Stimulated activated CD4-positive, alpha-beta T cell treated with anti-CD3 and anti-CD28 coated beads, Interleukin-2, amount 100 ng/mL, for 4 hours (primary cell): ENCODE results near the gene TNRC6B.
"Not testable (repeated sequence)": the region's sequence is repeated elsewhere in the genome, so short reads cannot be mapped to it uniquely, and the experiment has no call there.

Experiments used
- DNase-seq: peaks from one replicate; pipeline ENCODE4 v3.0.0-alpha.2; 2020; ENCODE audit warnings: low read depth

TNRC6B gene

DNA sequence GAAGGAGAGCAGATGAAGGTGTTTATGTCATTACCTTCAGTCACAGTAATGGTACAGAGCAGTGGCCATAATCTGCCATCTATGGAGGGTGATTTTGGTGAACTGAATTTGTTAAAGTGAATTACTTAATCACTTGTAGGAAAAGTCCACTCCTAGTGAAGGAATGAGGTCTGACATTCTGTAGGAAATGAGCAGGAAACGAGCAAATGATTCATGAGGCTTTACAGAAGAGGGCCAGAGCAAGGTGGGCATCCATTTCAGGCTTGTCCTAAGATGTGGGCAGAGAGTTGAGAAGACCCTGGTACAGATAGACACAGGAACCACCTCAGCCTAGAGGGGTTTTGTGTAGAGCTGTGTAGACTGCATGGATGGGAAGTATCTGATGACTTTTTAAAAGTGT, 186.7 kb downstream of the TNRC6B start:
- no peak for DNase-seq

DNA sequence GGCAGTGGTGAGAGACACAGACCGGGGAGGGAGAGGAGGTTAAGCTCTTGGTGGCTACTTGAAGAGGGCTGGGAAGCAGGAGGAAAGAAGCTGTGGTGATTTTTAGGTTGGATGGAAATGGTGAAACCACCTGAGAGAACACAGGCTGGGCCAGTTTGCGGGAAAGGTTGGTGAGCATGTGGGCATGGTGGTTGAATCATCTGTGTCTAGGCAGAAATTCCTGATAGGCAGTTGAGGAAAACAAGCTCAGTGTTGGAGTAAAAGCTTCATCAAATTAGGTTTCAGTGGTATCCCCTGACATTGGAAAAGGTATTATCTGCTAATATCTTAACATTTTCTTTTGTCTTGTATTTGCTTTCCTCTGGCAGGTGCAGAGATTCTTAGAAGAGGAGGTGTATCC, 188.3 kb downstream of the TNRC6B start:
- DNase-seq, result no peak

DNA sequence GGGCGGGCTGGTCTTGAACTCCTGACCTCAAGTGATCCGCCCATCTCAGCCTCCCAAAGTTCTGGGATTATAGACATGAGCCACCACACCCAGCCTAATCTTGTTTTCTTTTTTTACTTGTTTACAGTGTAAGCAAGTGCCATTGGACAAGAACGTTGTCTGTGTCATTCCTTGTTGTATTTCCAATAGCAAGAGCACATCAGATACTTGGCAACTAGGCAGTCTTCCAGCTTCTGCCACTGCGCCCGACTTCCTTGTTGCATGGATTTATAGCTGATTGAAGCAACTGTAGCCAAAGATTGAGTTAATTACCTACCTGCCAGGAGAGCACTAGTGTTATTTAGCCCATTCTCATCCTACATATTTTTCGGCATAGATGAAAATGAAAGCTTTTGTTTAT, 189.6 kb downstream of the TNRC6B start:
- no peak for DNase-seq

DNA sequence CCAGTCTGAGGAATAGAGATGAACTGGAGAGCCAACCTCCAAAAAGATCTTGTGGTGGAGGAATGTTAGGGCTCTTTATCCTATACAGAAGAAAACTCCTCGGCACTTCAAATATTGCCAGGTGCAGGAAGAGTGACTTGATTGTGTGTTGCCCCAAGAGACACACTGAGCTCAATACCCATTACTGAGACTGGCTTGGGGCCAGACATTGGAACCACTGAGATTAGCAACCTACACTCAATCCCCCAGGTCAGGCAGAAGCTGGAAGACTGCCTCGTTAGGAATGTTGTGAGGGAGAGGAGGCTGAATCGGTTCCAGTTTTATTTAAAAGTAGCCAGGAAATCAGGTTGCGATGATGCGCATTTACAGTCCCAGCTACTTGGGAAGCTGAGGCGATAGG, 190.3 kb downstream of the TNRC6B start:
- no peak for DNase-seq

DNA sequence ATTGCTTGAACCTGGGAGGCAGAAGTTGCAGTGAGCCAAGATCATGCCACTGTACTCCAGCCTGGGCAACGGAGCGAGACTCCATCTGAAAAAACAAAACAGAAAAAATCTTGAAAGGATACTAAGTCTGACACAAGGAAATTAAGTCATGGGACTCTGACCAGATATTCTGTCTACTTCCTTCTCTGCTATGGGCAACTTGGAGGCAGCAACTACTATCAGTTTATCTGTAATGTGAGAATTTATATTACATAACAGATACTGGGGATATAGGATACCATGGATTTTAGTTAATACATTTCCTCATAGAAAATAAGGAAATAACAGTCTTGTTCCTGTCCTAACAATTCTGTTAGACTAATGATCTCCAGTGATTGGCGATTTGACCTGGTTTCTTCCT, 191.1 kb downstream of the TNRC6B start:
- DNase-seq, result no peak

DNA sequence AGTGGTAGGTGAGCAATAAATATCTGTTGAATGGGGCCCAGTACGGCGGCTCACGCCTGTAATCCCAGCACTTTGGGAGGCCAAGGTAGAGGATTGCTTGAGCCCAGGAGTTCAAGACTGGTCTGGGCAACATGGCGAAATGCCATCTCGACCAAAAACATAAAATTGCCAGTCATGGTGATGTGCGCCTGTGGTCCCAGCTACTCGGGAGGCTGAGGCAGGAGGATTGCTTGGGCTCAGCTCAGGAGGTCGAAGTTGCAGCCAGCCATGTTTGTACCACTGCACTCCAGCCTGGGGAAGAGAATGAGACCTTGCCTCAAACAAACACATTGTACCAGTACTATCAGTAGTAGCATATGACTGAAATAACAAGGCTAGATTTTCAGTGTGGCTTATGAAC, 196.8 kb downstream of the TNRC6B start:
- DNase-seq, result no peak

DNA sequence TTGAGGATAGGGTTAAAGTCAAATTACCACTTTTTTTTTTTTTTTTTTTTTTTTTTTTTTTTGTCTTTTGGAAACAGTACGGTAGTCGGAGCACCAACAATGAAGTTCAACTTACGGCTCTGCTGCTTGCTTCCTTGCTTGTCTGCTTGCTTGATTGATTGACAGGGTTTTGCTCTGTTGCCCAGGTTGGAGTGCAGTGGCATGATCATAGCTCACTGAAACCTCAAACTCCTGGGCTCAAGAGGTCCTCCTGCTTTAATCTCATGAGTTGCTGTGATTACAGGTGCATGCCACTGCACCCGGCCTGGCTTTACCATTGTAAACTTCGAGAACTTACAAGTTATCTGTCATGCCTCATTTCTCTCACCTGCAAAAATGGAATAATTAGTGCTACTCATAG, 198.4 kb downstream of the TNRC6B start:
- DNase-seq, result no peak

DNA sequence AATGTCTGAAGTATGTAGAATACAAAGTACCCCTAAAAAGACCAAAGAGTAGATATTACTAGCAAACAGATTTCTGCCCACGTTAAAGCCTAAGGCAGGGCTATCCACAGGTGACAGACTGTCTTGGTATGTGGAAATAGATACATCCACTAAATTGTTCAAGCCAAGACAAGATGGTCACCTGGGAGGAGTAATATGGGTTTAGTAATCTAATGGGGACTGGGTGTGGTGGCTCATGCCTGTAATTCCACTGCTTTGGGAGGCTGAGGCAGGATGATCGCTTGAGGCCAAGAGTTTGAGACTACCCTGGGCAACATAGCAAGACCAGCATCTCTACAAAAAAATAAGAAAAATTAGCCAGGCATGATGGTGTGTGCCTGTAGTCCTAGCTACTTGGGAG, 200.2 kb downstream of the TNRC6B start:
- DNase-seq, result no peak

DNA sequence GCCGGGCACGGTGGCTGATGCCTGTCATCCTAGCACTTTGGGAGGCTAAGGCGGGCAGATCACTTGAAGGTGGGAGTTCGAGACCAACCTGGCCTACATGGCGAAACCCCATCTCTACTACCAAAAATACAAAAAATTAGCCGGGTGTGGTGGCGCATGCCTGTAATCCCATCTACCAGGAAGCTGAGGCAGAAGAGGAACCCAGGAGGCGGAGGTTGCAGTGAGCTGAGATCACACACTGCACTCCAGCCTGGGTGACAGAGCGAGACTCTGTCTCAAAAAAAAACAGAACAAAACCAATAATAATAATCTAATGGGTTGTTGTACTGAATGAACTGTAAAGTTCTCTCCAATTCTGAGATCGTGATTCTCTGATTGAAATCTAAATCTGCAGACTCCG, 200.7 kb downstream of the TNRC6B start:
- not testable (repeated sequence) for DNase-seq

DNA sequence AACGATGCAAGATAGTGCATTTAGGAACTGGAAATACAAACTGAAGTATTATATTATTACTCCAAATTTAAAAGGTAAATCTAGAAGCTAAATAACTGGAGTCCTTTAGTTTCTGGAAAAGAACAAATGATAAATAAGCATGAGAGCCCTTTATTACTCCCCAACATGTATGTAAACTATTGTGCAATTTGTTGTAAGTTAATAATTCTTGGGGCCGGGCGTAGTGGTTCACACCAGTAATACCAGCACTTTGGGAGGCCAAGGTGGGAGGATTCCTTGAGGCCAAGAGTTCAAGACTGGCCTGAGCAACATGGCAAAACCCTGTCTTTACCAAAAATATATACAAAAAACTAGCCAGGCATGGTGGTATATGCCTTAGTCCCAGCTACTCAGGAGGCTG, 203.7 kb downstream of the TNRC6B start:
- no peak for DNase-seq

DNA sequence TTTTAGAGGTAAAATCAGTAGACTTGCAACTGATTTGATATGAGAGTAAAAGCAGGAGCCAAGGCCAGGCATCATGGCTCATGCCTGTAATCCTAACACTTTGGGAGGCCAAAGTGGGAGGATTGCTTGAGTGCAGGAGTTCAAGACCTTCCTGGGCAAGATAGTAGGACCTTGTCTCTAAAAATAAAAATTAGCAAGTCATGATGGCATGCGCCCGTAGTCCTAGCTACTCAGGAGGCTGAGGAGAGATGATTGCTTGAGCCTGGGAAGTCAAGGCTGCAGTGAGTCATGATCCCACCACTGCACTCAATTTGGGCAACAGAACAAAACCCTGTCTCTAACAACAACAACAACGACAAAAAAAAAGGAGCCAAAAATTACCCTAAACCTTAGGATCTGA, 206.2 kb downstream of the TNRC6B start:
- DNase-seq, result no peak

DNA sequence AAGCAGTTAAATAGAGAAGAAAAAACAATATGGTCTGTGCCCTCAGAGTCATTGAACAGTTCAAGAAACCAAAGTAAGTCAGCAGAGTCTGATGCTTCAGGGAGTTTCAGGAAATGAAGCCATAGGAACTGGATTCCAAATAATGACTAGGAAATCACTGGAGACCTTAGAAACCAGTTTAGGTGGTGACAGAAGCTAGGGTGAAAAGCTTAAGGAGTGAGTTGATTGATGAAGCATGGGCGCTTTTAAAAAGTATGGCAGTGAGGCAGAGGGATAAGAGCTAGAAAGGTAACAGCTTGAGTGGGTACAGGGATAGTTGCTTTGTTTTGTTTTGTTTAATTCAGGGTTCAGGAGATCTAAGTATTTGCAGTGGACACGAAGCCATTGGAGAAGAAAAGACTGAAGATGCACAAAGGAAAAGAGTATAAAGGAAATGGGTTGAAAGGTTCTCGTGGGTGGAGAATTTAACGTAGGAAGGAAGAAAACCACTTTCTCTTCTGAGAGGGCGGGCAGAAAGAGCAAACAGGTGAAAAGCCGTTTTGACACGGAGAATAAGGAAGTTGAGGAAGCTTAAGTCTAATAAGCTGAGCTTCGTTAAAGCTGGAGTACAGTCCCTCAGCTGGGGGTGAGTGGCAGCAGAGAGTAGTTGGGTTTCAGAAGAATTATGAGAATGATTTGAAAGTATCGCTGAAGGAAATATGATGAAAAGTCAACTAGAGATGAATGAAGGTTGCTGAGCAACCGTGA, 207.5 kb downstream of the TNRC6B start:
- DNase-seq, result peak; percentile 19
